Brain microvascular endothelial cell (primary cell): ENCODE measurements around the gene PDE4D.

Source experiments
- DNase-seq: peaks from one replicate; pipeline ENCODE4 v3.0.0-alpha.2; 2020
- H3K27ac ChIP-seq: fragments of 250-450 bp; sonication (Bioruptor Pico); 2 replicates; pipeline ENCODE4 v1.5.1; 2020; ENCODE audit warnings: mild to moderate bottlenecking, moderate library complexity
- H3K27me3 ChIP-seq: fragments of 250-450 bp; sonication (Bioruptor Pico); replicated peaks from 2 replicates; pipeline ENCODE4 v1.5.1; 2020; ENCODE audit warnings: mild to moderate bottlenecking
- H3K36me3 ChIP-seq: fragments of 250-450 bp; sonication (Bioruptor Pico); replicated peaks from 2 replicates; pipeline ENCODE4 v1.5.1; 2020; ENCODE audit warnings: mild to moderate bottlenecking
- H3K4me3 ChIP-seq: 2 replicates; pipeline ENCODE4 v1.5.1; 2011; ENCODE audit warnings: low read depth, mild to moderate bottlenecking, control low read depth, low read length, moderate library complexity
- in situ Hi-C: cut with HindIII; loops from 2 replicates; pipeline ENCODE4 v1.10.0; 2017; ENCODE audit warnings: low sequenced_read_pairs, low pct_ligation_motif_present
- TF ChIP-seq, protein P1 (sequence below): IDR thresholded peaks from 2 replicates; pipeline ENCODE4 v1.5.1; 2011; ENCODE audit warnings: low read depth, mild to moderate bottlenecking, moderate library complexity, low read length, control low read depth, inconsistent platforms; ENCODE audit errors: missing control alignments

Gene PDE4D

DNA sequence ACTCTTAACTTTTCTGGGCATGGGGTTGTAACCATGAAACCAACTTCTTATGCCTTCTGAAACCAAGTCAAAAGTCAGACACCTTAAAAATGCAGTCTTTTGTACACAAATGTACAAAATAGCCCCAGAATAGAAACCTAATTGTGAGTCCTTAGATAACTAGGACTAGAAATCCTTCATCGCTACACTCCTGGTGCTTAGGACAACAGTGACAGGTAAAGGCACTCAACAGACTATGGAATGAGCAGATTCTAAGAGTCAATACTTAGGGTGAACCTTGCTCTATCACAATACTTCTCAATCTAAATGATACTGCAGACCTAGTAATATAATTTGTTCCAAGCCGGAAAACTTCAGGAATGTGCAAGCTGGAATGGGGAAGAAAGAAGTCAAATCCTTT is 163.7 kb downstream of the PDE4D start:
- TF ChIP-seq, protein P1, sequence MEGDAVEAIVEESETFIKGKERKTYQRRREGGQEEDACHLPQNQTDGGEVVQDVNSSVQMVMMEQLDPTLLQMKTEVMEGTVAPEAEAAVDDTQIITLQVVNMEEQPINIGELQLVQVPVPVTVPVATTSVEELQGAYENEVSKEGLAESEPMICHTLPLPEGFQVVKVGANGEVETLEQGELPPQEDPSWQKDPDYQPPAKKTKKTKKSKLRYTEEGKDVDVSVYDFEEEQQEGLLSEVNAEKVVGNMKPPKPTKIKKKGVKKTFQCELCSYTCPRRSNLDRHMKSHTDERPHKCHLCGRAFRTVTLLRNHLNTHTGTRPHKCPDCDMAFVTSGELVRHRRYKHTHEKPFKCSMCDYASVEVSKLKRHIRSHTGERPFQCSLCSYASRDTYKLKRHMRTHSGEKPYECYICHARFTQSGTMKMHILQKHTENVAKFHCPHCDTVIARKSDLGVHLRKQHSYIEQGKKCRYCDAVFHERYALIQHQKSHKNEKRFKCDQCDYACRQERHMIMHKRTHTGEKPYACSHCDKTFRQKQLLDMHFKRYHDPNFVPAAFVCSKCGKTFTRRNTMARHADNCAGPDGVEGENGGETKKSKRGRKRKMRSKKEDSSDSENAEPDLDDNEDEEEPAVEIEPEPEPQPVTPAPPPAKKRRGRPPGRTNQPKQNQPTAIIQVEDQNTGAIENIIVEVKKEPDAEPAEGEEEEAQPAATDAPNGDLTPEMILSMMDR = no peak
- no peaks in the 10 kb centered on the region for H3K27me3 ChIP-seq
- DNase-seq = no peak
- no peak overlapping the region for H3K4me3 ChIP-seq
- in situ Hi-C loops = no loop called here
- no peak overlapping the region for H3K27ac ChIP-seq
- no peaks in the 10 kb centered on the region for H3K36me3 ChIP-seq

DNA sequence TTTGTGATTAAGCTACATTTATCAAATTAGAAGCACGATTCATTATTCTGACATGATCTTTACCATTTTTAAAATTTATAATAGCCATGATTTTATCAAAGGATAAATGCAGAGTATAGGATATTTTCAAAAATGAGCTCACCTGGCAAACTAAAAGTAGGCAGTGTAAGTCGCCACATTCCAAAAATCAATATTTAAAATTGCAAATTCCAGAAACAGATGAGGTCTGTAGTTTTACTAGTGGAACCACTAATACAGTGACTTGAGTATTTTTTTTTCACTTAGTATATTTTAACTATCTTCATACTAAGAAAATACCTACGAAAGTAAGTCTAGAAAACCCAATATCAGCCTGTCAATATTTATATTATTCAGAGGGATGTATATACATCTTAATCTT is 164.2 kb downstream of the PDE4D start:
- TF ChIP-seq, protein P1 = no peak
- in situ Hi-C loops = no loop called here

DNA sequence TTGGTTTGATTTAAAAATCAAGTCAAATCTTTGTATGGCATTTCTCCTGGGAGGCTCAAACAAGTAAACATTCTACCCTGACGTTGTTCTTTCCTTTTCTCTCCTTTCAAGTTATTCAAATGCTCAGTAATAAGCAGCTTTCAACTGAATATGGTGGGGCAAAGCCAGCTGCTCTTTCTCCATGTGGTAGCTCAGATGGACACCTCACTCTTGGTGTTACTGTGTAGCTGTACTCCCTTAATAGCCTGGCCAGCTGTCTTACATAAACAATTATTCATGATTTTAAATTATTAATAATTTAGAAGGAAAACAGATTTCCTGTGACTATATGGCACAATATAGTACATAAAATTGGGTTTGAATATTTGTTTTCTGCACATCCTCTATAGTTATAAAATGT is 165.2 kb downstream of the PDE4D start:
- in situ Hi-C loops = no loop called here

More for the DNA sequence above, 164.2 kb downstream of the PDE4D start:
- no peak for DNase-seq
- Histone ChIP-seq H3K4me3 (no peak overlapping the region), H3K36me3 (no peaks in the 10 kb centered on the region), H3K27ac (no peak overlapping the region), H3K27me3 (no peaks in the 10 kb centered on the region)

DNA sequence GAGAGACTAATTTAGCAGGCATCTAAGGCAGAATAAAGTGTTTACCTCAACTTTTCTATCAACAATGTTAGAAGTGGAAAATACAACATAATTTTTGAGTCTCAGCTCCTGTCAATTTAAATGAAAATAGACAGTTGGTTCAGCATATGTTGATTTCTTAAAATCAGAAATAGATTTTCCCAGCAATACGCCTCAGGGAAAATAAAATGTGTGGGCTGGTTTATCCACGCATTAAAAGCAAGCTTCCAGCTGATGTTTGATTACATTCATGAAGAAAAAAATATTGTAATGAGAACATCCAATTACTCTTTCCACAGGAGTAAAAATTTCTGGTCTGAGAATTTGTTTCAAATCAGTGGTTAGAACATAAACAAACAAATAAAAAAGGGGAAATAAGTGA is 166.3 kb downstream of the PDE4D start:
- Histone ChIP-seq H3K36me3 (no peaks in the 10 kb centered on the region), H3K27me3 (no peaks in the 10 kb centered on the region), H3K27ac (no peak overlapping the region), H3K4me3 (no peak overlapping the region)
- in situ Hi-C loops = no loop called here
- TF ChIP-seq, protein P1 = no peak
- DNase-seq = no peak

More for the DNA sequence above, 165.2 kb downstream of the PDE4D start:
- Histone ChIP-seq H3K4me3 (no peak overlapping the region), H3K27me3 (no peaks in the 10 kb centered on the region), H3K36me3 (no peaks in the 10 kb centered on the region), H3K27ac (no peak overlapping the region)
- no peak for DNase-seq
- TF ChIP-seq, protein P1 = no peak

DNA sequence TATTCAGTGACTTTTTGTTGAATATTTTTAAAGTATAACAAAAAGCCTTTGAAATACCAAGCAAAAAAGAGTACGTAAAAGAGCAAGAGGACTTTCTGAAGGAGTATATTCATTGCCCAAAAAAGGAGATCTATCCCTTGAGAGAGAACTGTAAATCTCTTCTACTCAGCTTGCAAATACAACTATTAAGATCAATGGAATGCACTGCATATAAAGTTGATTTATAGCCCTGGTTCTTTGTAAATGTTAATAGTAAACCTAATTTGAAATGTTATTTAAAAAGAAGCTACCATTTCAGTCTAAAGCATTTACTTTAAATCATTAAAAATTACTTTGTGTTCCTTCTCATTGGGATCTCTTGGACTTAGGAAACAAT is 168.1 kb downstream of the PDE4D start:
- no peak for DNase-seq
- H3K4me3 ChIP-seq = no peak overlapping the region

More for the DNA sequence above, 168.1 kb downstream of the PDE4D start:
- H3K27me3 ChIP-seq = no peaks in the 10 kb centered on the region
- H3K36me3 ChIP-seq = no peaks in the 10 kb centered on the region
- H3K27ac ChIP-seq = no peak overlapping the region
- in situ Hi-C loops = no loop called here
- TF ChIP-seq, protein P1 = no peak
